Cardiac muscle cell (in vitro differentiated cells and primary cell): ENCODE measurements around the gene DEFB126. TPM values are rescaled to one million over a fixed set of nuclear protein-coding genes. Genes with fewer than 3 reads are reported as not detected.

Experiments
- DNase-seq, 2 donors: peaks; one replicate each; pipeline versions ENCODE4 v3.0.0 to v3.0.0-alpha.2; 2010 to 2017; ENCODE audit warnings: low read depth in 1 of 2, low spot score in 1 of 2
- H3K27ac ChIP-seq: fragments of 200-600 bp; sonication (generic); 2 replicates; pipeline ENCODE4 v1.5.1; 2016
- H3K27me3 ChIP-seq: fragments of 200-600 bp; sonication (generic); 2 replicates; pipeline ENCODE4 v1.6.0; 2016; ENCODE audit warnings: control low read depth
- H3K36me3 ChIP-seq: fragments of 200-600 bp; sonication (generic); 2 replicates; pipeline ENCODE4 v1.5.1; 2016; ENCODE audit warnings: control low read depth
- H3K4me1 ChIP-seq: fragments of 200-600 bp; sonication (generic); 2 replicates; pipeline ENCODE4 v1.8.1; 2017; ENCODE audit warnings: low read depth, mild to moderate bottlenecking, mixed run types
- H3K4me3 ChIP-seq: fragments of 200-600 bp; sonication (generic); 2 replicates; pipeline ENCODE4 v1.5.1; 2016; ENCODE audit warnings: mild to moderate bottlenecking
- H3K9me3 ChIP-seq: fragments of 200-600 bp; sonication (generic); 2 replicates; pipeline ENCODE4 v1.5.1; 2017; ENCODE audit warnings: low read depth, mild to moderate bottlenecking, control low read depth
- polyA plus RNA-seq: library from polyadenylated mRNA; unstranded; fragments of >200 nt; fragmentation: Nextera tagmentation; extraction: Ambion mirVana; gene quantifications from 2 replicates; pipeline ENCODE4 v1.2.1, GENCODE V29; 2016
- total RNA-seq: library from RNA; depleted of rRNA; stranded (reverse); fragments of >200 nt; gene quantifications from 2 replicates; pipeline ENCODE4 v1.2.3, GENCODE V29; 2016
- TF ChIP-seq, protein P1 (sequence below): IDR thresholded peaks from 2 replicates; pipeline ENCODE4 v1.5.1; 2012; ENCODE audit warnings: low read depth, mild to moderate bottlenecking, low read length

DEFB126 gene
- total and polyA plus RNA-seq, 2 experiments from 2014 or later = not detected

DNA sequence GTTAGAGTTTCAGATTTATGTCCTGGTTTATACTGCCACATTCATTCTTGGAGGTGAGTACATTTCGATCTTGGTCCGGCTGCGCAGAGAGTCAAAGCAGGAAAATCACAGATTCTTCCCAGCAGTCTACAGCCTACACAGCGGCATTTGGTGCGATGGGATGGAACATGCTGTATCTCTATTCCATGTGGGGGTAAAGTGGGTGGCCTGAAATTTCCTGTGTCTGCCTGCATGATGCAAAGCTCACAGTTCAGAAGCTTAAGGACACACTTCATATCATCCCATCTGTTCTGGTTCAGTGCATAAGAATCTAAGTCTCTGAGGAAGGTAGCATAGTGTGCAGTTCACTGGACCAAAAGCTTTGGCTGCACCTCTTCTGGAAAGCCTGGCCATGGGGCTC lies 14.8 kb downstream of the DEFB126 start, which contains the start of gene DEFB127:
TSS of gene DEFB127 (plus strand) at position 301 of the 400 bp plus-strand sequence. CDS start at position 392, 91 bp downstream.
- no peaks in the 10 kb centered on the region for H3K36me3 ChIP-seq
- DNase-seq = no peak
- H3K27me3 ChIP-seq = no peaks in the 10 kb centered on the region

DNA sequence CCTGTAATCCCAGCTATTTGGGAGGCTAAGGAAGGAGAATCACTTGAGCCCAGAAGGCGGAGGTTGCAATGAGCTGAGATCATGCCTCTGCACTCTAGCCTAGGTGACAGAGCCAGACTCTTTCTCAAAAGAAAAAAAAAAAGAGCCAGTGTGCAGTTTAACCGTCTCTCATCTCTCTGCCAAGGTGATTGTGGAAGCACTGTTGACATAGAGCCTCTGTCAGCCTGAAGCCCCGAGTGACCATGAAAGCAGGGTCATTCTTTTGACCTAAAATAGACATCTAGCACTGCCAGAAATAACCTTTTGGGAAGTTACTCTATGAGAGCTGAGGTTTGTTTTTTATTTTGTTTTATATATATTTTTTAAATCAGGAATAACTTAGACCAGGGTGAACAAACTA lies 22.2 kb downstream of the DEFB126 start:
- no peaks in the 10 kb centered on the region for H3K27me3 ChIP-seq
- H3K9me3 ChIP-seq = no peaks in the 10 kb centered on the region
- no peak for DNase-seq
- no peak overlapping the region for H3K27ac ChIP-seq
- TF ChIP-seq, protein P1, sequence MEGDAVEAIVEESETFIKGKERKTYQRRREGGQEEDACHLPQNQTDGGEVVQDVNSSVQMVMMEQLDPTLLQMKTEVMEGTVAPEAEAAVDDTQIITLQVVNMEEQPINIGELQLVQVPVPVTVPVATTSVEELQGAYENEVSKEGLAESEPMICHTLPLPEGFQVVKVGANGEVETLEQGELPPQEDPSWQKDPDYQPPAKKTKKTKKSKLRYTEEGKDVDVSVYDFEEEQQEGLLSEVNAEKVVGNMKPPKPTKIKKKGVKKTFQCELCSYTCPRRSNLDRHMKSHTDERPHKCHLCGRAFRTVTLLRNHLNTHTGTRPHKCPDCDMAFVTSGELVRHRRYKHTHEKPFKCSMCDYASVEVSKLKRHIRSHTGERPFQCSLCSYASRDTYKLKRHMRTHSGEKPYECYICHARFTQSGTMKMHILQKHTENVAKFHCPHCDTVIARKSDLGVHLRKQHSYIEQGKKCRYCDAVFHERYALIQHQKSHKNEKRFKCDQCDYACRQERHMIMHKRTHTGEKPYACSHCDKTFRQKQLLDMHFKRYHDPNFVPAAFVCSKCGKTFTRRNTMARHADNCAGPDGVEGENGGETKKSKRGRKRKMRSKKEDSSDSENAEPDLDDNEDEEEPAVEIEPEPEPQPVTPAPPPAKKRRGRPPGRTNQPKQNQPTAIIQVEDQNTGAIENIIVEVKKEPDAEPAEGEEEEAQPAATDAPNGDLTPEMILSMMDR = no peak
- H3K4me1 ChIP-seq = no peaks in the 10 kb centered on the region
- no peak overlapping the region for H3K4me3 ChIP-seq
- H3K36me3 ChIP-seq = no peaks in the 10 kb centered on the region

More for the DNA sequence above, 14.8 kb downstream of the DEFB126 start, which contains the start of gene DEFB127:
- Histone ChIP-seq H3K9me3 (no peaks in the 10 kb centered on the region), H3K4me1 (no peaks in the 10 kb centered on the region), H3K4me3 (no peak within 1 kb of the TSS), H3K27ac (no peak within 1 kb of the TSS)
- TF ChIP-seq, protein P1 = no peak

DNA sequence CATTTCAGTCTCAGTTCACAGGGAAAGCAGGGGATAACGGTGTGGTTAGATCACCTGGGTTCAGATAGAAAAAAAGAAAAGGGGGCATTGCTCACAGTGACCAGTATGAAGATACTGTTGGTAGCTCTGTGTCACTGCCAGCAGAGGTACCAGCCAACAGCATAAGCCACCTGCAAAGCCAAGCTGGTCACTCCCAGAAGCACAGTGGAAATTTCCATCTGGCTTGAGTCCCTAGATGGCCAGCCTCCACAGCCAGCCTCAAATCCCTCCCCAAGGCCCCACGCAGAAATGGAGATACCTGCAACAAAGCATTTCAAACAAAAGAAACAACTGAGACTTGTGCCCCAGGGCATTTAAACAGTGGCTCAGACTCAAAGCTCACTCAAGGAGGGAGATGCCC lies 26.5 kb downstream of the DEFB126 start:
- H3K4me1 ChIP-seq = no peaks in the 10 kb centered on the region
- TF ChIP-seq, protein P1 = no peak
- no peak overlapping the region for H3K4me3 ChIP-seq
- H3K9me3 ChIP-seq = no peaks in the 10 kb centered on the region
- DNase-seq = no peak
- H3K36me3 ChIP-seq = no peaks in the 10 kb centered on the region
- H3K27ac ChIP-seq = no peak overlapping the region
- no peaks in the 10 kb centered on the region for H3K27me3 ChIP-seq

DNA sequence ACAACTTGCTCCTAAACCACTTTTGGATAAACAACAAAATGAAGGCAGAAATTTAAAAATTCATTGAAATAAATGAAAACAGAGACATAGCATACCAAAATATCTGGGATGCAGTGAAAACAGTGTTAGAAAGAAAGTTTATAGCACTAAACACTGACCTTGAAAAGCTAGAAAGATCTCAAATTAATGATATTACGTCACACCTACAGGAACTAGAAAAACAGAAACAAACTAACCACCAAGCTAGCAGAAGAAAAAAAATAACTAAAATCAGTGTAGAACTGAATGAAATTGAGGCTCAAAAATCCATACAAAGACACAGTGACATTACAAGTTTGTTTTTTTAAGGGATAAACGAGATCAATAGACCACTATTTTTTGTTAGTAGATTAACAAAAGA lies 41.9 kb downstream of the DEFB126 start:
- no peaks in the 10 kb centered on the region for H3K36me3 ChIP-seq
- DNase-seq = no peak
- TF ChIP-seq, protein P1 = no peak
- H3K27ac ChIP-seq = no peak overlapping the region
- H3K4me1 ChIP-seq = no peaks in the 10 kb centered on the region
- no peaks in the 10 kb centered on the region for H3K9me3 ChIP-seq
- no peaks in the 10 kb centered on the region for H3K27me3 ChIP-seq
- H3K4me3 ChIP-seq = no peak overlapping the region

DNA sequence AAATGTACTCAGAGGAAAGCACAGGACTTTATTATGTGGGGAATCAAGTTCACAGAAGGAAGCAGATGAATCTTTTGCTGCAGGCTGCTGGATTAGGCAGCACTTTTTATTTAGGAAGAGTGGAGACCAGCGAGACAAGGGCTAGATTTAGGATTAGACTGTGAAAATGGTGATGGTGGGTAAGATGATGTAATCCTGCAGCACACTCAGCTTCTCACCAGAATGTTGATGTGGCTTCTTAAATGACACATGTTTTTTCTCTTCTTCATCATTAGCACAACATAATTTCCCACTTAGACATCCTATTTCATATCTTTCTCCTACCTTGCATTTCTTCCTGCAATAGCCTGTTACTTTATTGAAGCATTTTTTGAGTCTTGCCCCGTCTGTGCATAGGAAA lies 45.3 kb downstream of the DEFB126 start:
- Histone ChIP-seq H3K4me1 (no peaks in the 10 kb centered on the region), H3K27ac (no peak overlapping the region), H3K4me3 (no peak overlapping the region), H3K27me3 (no peaks in the 10 kb centered on the region), H3K36me3 (no peaks in the 10 kb centered on the region), H3K9me3 (no peaks in the 10 kb centered on the region)
- TF ChIP-seq, protein P1 = no peak
- DNase-seq = no peak

DNA sequence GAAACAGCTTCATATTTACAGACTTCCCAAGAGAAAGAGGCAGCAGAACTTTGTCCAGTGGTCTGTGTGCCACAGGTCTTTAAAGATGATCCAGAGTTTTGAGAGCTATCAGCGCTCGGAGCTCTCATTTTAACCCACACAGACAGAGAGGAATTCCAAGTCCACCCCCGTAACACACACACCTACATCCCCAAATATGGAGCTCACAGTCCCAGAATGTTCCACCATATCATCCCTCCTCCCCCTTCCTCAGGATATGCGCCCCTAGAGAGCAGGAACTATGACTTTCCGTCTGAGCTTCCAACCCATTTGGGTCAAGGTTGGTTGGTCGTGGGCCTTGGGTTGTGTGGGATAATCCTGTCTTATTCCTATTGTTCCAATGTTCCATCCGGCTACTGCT lies 47.2 kb downstream of the DEFB126 start, which contains the start of gene DEFB128:
TSS of gene DEFB128 (minus strand) at position 101 of the 400 bp plus-strand sequence. CDS start at position 13, 88 bp downstream.
- H3K27ac ChIP-seq = no peak within 1 kb of the TSS
- TF ChIP-seq, protein P1 = no peak
- no peaks in the 10 kb centered on the region for H3K36me3 ChIP-seq
- no peaks in the 10 kb centered on the region for H3K27me3 ChIP-seq
- no peak within 1 kb of the TSS for H3K4me3 ChIP-seq
- DNase-seq = no peak
- no peaks in the 10 kb centered on the region for H3K9me3 ChIP-seq
- no peaks in the 10 kb centered on the region for H3K4me1 ChIP-seq
